IMR-90 (cell line): ENCODE data around the gene SDK1. TPM values are rescaled to one million over a fixed set of nuclear protein-coding genes. Genes with fewer than 3 reads are reported as not detected.

Experiments
- ATAC-seq: fragments of 200-7000 bp; cut with Tn5 transposase; 2 replicates; pipeline ENCODE4 v1.9.1; 2020; ENCODE audit warnings: low read depth, mild to moderate bottlenecking, moderate library complexity
- BruUV-seq: library from RNA; stranded (reverse); fragments of 400-500 nt; replicated peaks from 2 replicates; lab custom pipeline; 2021; lab: Mats Ljungman, UMichigan
- CTCF ChIA-PET: fragments of 300-600 bp; formaldehyde crosslinking; extraction: SDS; loops from one replicate; lab custom pipeline; 2021; ENCODE audit warnings: antibody characterized with exemption; lab: Yijun Ruan, JAX
- POLR2A ChIA-PET: fragments of 300-600 bp; sonication (Branson Sonifier 250); formaldehyde crosslinking; loops from one replicate; lab custom pipeline; 2022; ENCODE audit warnings: antibody characterized with exemption; ENCODE audit not compliant: unreplicated experiment; lab: Charles Lee
- DNase-seq: peaks from one replicate; pipeline ENCODE4 v3.0.0; 2013
- H2AFZ ChIP-seq: replicated peaks from 2 replicates; pipeline ENCODE3; 2013; ENCODE audit warnings: low read length, mild to moderate bottlenecking; ENCODE audit not compliant: poor library complexity
- H2AK5ac ChIP-seq: 2 replicates; pipeline ENCODE4 v1.6.1; 2013; ENCODE audit warnings: low read depth, low read length, inconsistent platforms
- H2AK9ac ChIP-seq: replicated peaks from 2 replicates; pipeline ENCODE3; 2013; ENCODE audit warnings: mild to moderate bottlenecking, low read depth, low read length, moderate library complexity; ENCODE audit not compliant: poor library complexity
- H2BK120ac ChIP-seq: 2 replicates; pipeline ENCODE4 v1.6.1; 2013; ENCODE audit warnings: low read depth, low read length, inconsistent platforms
- H2BK15ac ChIP-seq: 3 replicates; pipeline ENCODE4 v1.6.1; 2013; ENCODE audit warnings: low read depth, low read length, inconsistent platforms
- H2BK20ac ChIP-seq: 2 replicates; pipeline ENCODE4 v1.6.1; 2013; ENCODE audit warnings: low read depth, mild to moderate bottlenecking, inconsistent platforms, low read length, moderate library complexity
- H2BK5ac ChIP-seq: 2 replicates; pipeline ENCODE4 v1.6.1; 2013; ENCODE audit warnings: mild to moderate bottlenecking, low read depth, low read length, inconsistent platforms; ENCODE audit not compliant: poor library complexity, severe bottlenecking
- H3K14ac ChIP-seq: replicated peaks from 2 replicates; pipeline ENCODE4 v1.6.1; 2013; ENCODE audit warnings: low read depth, low read length, inconsistent platforms
- H3K18ac ChIP-seq: 2 replicates; pipeline ENCODE4 v1.6.1; 2013; ENCODE audit warnings: low read depth, low read length, control low read depth
- H3K23ac ChIP-seq: 2 replicates; pipeline ENCODE4 v1.6.1; 2013; ENCODE audit warnings: low read depth, low read length, inconsistent platforms
- H3K27ac ChIP-seq: 2 replicates; pipeline ENCODE4 v1.5.1; 2013; ENCODE audit warnings: mild to moderate bottlenecking, control low read depth, low read length; ENCODE audit not compliant: insufficient read depth
- H3K27me3 ChIP-seq: 2 replicates; pipeline ENCODE4 v1.6.1; 2013; ENCODE audit warnings: low read length; ENCODE audit not compliant: control insufficient read depth, insufficient read depth
- H3K36me3 ChIP-seq: 2 replicates; pipeline ENCODE4 v1.6.1; 2013; ENCODE audit warnings: low read length, mixed read lengths; ENCODE audit not compliant: control insufficient read depth, insufficient read depth
- H3K4ac ChIP-seq: 2 replicates; pipeline ENCODE4 v1.6.1; 2013; ENCODE audit warnings: low read depth, low read length, inconsistent platforms
- H3K4me1 ChIP-seq: 2 replicates; pipeline ENCODE4 v1.6.1; 2013; ENCODE audit warnings: low read length, mixed read lengths; ENCODE audit not compliant: control insufficient read depth, insufficient read depth
- H3K4me2 ChIP-seq: 2 replicates; pipeline ENCODE4 v1.6.1; 2013; ENCODE audit warnings: low read depth, mild to moderate bottlenecking, control low read depth, low read length, moderate library complexity
- H3K4me3 ChIP-seq: 2 replicates; pipeline ENCODE4 v1.5.1; 2013; ENCODE audit warnings: low read depth, mild to moderate bottlenecking, control low read depth, low read length, moderate library complexity; ENCODE audit not compliant: insufficient read depth
- H3K56ac ChIP-seq: 2 replicates; pipeline ENCODE4 v1.6.1; 2013; ENCODE audit warnings: low read length, inconsistent platforms; ENCODE audit not compliant: insufficient read depth; ENCODE audit errors: extremely low read depth
- H3K79me1 ChIP-seq, 2 experiments: 2 replicates each; pipeline ENCODE4 v1.6.1; 2013; ENCODE audit warnings: low read length in 2 of 2, inconsistent platforms in 1 of 2, low read depth in 1 of 2
- H3K9ac ChIP-seq: 2 replicates; pipeline ENCODE4 v1.6.1; 2013; ENCODE audit warnings: low read depth, low read length, control low read depth
- H3K9me1 ChIP-seq: 2 replicates; pipeline ENCODE4 v1.6.1; 2013; ENCODE audit warnings: low read length, inconsistent platforms; ENCODE audit not compliant: insufficient read depth
- H3K9me3 ChIP-seq: 2 replicates; pipeline ENCODE4 v1.6.1; 2013; ENCODE audit warnings: low read length; ENCODE audit not compliant: control insufficient read depth, insufficient read depth
- H4K20me1 ChIP-seq: 2 replicates; pipeline ENCODE4 v1.6.1; 2013; ENCODE audit warnings: low read length, inconsistent platforms; ENCODE audit not compliant: insufficient read depth
- H4K5ac ChIP-seq: 2 replicates; pipeline ENCODE4 v1.6.1; 2013; ENCODE audit warnings: mild to moderate bottlenecking, low read depth, low read length, control low read depth
- H4K8ac ChIP-seq, 2 experiments: 2 replicates each; pipeline ENCODE4 v1.6.1; 2013; ENCODE audit warnings: low read depth in 2 of 2, low read length in 2 of 2, control low read depth in 1 of 2, inconsistent platforms in 1 of 2
- H4K91ac ChIP-seq: 2 replicates; pipeline ENCODE4 v1.6.1; 2013; ENCODE audit warnings: low read depth, low read length, inconsistent platforms; ENCODE audit not compliant: insufficient read depth
- MAFK ChIP-seq: IDR thresholded peaks from 2 replicates; pipeline ENCODE4 v1.6.1; 2012; ENCODE audit warnings: low read depth, low read length, improper control_type of control experiment
- RFX5 ChIP-seq: IDR thresholded peaks from 2 replicates; pipeline ENCODE4 v1.8.0; 2012; ENCODE audit warnings: low read depth, mild to moderate bottlenecking, low read length, moderate library complexity
- SMC3 ChIP-seq: fragments of 150-350 bp; IDR thresholded peaks from 2 replicates; pipeline ENCODE4 v1.6.1; 2016; ENCODE audit warnings: low read depth, mild to moderate bottlenecking, antibody characterized with exemption, low read length, moderate library complexity
- WGBS, 2 experiments: methylation state at CpG; one replicate each; pipeline versions ENCODE4 v1.1.5 to v1.1.7; 2013; ENCODE audit warnings: missing lambda C conversion rate in 2 of 2; ENCODE audit not compliant: insufficient read length in 1 of 2; ENCODE audit errors: extremely low coverage in 2 of 2; 5-methylcytosine and 5-hydroxymethylcytosine counted together
- dilution Hi-C: fragments of 300-500 bp; cut with HindIII; formaldehyde crosslinking; loops from one replicate; pipeline ENCODE4 v1.14.3; 2018; ENCODE audit warnings: low sequenced_read_pairs; ENCODE audit not compliant: unreplicated experiment
- in situ Hi-C: fragments of 300-500 bp; cut with MboI; formaldehyde crosslinking; loops from 3 replicates; pipeline ENCODE4 v1.14.3; 2019; ENCODE audit warnings: low sequenced_read_pairs, inconsistent platforms, mixed read lengths
- intact Hi-C: fragments of 100-400 bp; cut with micrococcal nuclease; formaldehyde crosslinking; loops from 2 replicates; pipeline ENCODE4 v1.10.0; 2022
- polyA plus RNA-seq, 3 experiments: library from polyadenylated mRNA; depleted of rRNA; stranded (reverse); fragments of >200 nt; gene quantifications; 2 replicates each; pipeline ENCODE4 v1.2.3, GENCODE V29; 2012; ENCODE audit warnings: low replicate concordance in 1 of 3
- total RNA-seq: library from RNA; depleted of rRNA; stranded (reverse); fragments of >200 nt; gene quantifications from 2 replicates; pipeline ENCODE4 v1.2.3, GENCODE V29; 2012
- TF ChIP-seq, protein P1 (sequence below): fragments of 150-350 bp; IDR thresholded peaks from 2 replicates; pipeline ENCODE4 v1.6.1; 2017; ENCODE audit warnings: mild to moderate bottlenecking, antibody characterized with exemption, low read length, low read depth
- TF ChIP-seq, protein P2 (sequence below): fragments of 150-350 bp; IDR thresholded peaks from 2 replicates; pipeline ENCODE4 v1.6.1; 2016; ENCODE audit warnings: low read depth, mild to moderate bottlenecking, low read length, moderate library complexity, borderline replicate concordance

SDK1 gene
- total and polyA plus RNA-seq, 2 of the 4 experiments (the other 2 are of a cell fraction): 1.5 to 1.6 TPM

DNA sequence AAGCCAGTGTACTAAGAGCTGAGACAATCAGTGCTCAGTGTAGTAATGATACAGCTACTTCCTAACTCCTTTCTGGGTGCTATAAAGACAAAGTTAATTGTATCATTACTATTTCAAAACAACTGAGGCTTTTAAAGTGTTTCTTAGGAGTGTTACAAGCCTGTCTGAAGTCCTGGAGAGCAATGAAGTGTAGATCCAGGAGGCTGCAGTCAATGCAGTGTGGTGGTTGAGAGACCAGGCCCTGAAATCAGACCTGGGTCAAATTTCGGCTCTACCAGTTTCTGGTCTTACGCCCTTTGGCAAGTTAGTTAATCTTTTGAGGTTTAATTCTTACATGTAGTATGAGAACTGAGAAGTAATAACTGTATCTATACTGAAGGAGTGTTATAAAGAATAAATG, 387.0 kb downstream of the SDK1 start:
- no peak overlapping the region for H3K9ac ChIP-seq
- H2AFZ ChIP-seq: no peak overlapping the region
- H4K8ac ChIP-seq: no peak overlapping the region
- no peak overlapping the region for H3K18ac ChIP-seq
- H3K14ac ChIP-seq: no peak overlapping the region
- no peak overlapping the region for H4K5ac ChIP-seq
- TF ChIP-seq SMC3 (no peak), RFX5 (no peak), MAFK (no peak)
- TF ChIP-seq, protein P1, sequence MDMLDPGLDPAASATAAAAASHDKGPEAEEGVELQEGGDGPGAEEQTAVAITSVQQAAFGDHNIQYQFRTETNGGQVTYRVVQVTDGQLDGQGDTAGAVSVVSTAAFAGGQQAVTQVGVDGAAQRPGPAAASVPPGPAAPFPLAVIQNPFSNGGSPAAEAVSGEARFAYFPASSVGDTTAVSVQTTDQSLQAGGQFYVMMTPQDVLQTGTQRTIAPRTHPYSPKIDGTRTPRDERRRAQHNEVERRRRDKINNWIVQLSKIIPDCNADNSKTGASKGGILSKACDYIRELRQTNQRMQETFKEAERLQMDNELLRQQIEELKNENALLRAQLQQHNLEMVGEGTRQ: no peak
- TF ChIP-seq, protein P2, sequence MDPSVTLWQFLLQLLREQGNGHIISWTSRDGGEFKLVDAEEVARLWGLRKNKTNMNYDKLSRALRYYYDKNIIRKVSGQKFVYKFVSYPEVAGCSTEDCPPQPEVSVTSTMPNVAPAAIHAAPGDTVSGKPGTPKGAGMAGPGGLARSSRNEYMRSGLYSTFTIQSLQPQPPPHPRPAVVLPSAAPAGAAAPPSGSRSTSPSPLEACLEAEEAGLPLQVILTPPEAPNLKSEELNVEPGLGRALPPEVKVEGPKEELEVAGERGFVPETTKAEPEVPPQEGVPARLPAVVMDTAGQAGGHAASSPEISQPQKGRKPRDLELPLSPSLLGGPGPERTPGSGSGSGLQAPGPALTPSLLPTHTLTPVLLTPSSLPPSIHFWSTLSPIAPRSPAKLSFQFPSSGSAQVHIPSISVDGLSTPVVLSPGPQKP: no peak
- BruUV-seq: no TSS peak
- dilution Hi-C loops: no loop called here
- ChIA-PET CTCF (interaction anchor here (0.6 kb wide), 1 partner anchor 137 kb away, joined by 6 read pairs; no protein-coding TSS in a partner anchor), POLR2A (no interaction called here)
- no peaks in the 10 kb centered on the region for H3K36me3 ChIP-seq
- no peak overlapping the region for H3K56ac ChIP-seq
- no peak overlapping the region for H4K91ac ChIP-seq
- in situ Hi-C loops: no loop called here
- no peak overlapping the region for H2AK9ac ChIP-seq
- no peak overlapping the region for H3K4me3 ChIP-seq
- no peak overlapping the region for H2BK15ac ChIP-seq
- no peak overlapping the region for H3K4me2 ChIP-seq
- DNase-seq (no peak), ATAC-seq (no peak)
- no peak overlapping the region for H3K4ac ChIP-seq
- H3K79me1 ChIP-seq: no peaks in the 10 kb centered on the region
- peaks cover 9% of the 10 kb centered on the region; the same call in 1 of the 2 replicates for H3K9me3 ChIP-seq
- no peak overlapping the region for H2BK20ac ChIP-seq
- no peak overlapping the region for H2BK120ac ChIP-seq
- H4K20me1 ChIP-seq: no peaks in the 10 kb centered on the region
- no peak overlapping the region for H2BK5ac ChIP-seq
- intact Hi-C loops: no loop called here
- no peaks in the 10 kb centered on the region for H3K9me1 ChIP-seq
- H2AK5ac ChIP-seq: no peak overlapping the region
- H3K27ac ChIP-seq: no peak overlapping the region
- no peaks in the 10 kb centered on the region for H3K27me3 ChIP-seq
- no peaks in the 10 kb centered on the region for H3K4me1 ChIP-seq
- H3K23ac ChIP-seq: no peak overlapping the region
- no CpG with 5 or more reads among the region's 2 CpGs for WGBS, 2 experiments
